HG03558 (cell line): ENCODE results near the gene IL17REL.

Experiments
- ATAC-seq: cut with Tn5 transposase; IDR thresholded peaks from one replicate; pipeline ENCODE4 v1.9.1; 2021; ENCODE audit warnings: moderate number of reproducible peaks; ENCODE audit not compliant: unreplicated experiment; ENCODE audit errors: extremely low read depth

IL17REL gene

GRCh38 chr22:49970528-49971231 lies 41.9 kb downstream of the IL17REL start:
- no peak for ATAC-seq

GRCh38 chr22:49969751-49970527 lies 42.6 kb downstream of the IL17REL start:
- ATAC-seq, result no peak

- ATAC-seq, result no peak
Measured at GRCh38 chr22:49968831-49969661, 43.5 kb downstream of the IL17REL start.

- ATAC-seq, result no peak
Measured at GRCh38 chr22:49968313-49968830, 44.2 kb downstream of the IL17REL start.

GRCh38 chr22:49967706-49968208 lies 44.8 kb downstream of the IL17REL start:
- ATAC-seq, result no peak

- no peak for ATAC-seq
Measured at GRCh38 chr22:49966774-49967705, 45.5 kb downstream of the IL17REL start.

GRCh38 chr22:49966041-49966773 lies 46.4 kb downstream of the IL17REL start:
- ATAC-seq, result no peak

- ATAC-seq, result no peak
Measured at GRCh38 chr22:49965091-49966040, 47.2 kb downstream of the IL17REL start.

- ATAC-seq, result no peak
Measured at GRCh38 chr22:49964136-49965090, 48.2 kb downstream of the IL17REL start.

- ATAC-seq, result no peak
Measured at GRCh38 chr22:49963647-49964026, 48.9 kb downstream of the IL17REL start.

- no peak for ATAC-seq
Measured at GRCh38 chr22:49962751-49963646, 49.6 kb downstream of the IL17REL start.

GRCh38 chr22:49962012-49962750 lies 50.4 kb downstream of the IL17REL start:
- ATAC-seq, result no peak

GRCh38 chr22:49961601-49962011 lies 51.0 kb downstream of the IL17REL start:
- ATAC-seq, result no peak

- no peak for ATAC-seq
Measured at GRCh38 chr22:49961005-49961600, 51.5 kb downstream of the IL17REL start.
